Measurements from ENCODE around the gene SRGAP3.

Gene SRGAP3

GRCh38 chr3:9009976-9010545 is 239.4 kb downstream of the SRGAP3 start:
- TF ChIP-seq ZFP3 (CRISPR knock-in tag; IDR thresholded peaks at IDR 0.05) (no peak), ZNF8 (CRISPR knock-in tag; IDR thresholded peaks at IDR 0.05) (no peak), PPARA (CRISPR knock-in tag; IDR thresholded peaks at IDR 0.05; ENCODE audit: borderline replicate concordance) (no peak), ARNTL (CRISPR knock-in tag; IDR thresholded peaks at IDR 0.05; ENCODE audit: borderline replicate concordance, low read depth) (no peak), PATZ1 (CRISPR knock-in tag; IDR thresholded peaks at IDR 0.05; ENCODE audit: borderline replicate concordance) (no peak), ESRRG (CRISPR knock-in tag; IDR thresholded peaks at IDR 0.05) (no peak), BACH2 (CRISPR knock-in tag; IDR thresholded peaks at IDR 0.05; ENCODE audit: borderline replicate concordance) (no peak)
- no peak for ATAC-seq

- TF ChIP-seq TSHZ2 (CRISPR knock-in tag; IDR thresholded peaks at IDR 0.05) = no peak
- ATAC-seq = no peak
Observed at GRCh38 chr3:9008550-9009255, 240.7 kb downstream of the SRGAP3 start.

- ATAC-seq = no peak
- TF ChIP-seq PPARA (CRISPR knock-in tag; IDR thresholded peaks at IDR 0.05; ENCODE audit: borderline replicate concordance) (no peak), ZC3H10 (CRISPR knock-in tag; IDR thresholded peaks at IDR 0.05) (no peak), SNAI2 (CRISPR knock-in tag; IDR thresholded peaks at IDR 0.05) (no peak), OSR1 (CRISPR knock-in tag; IDR thresholded peaks at IDR 0.05) (no peak), ISL1 (CRISPR knock-in tag; IDR thresholded peaks at IDR 0.05) (no peak), POU6F1 (CRISPR knock-in tag; IDR thresholded peaks at IDR 0.05; ENCODE audit: borderline replicate concordance, low read depth) (no peak), TCF4 (CRISPR knock-in tag; IDR thresholded peaks at IDR 0.05; ENCODE audit: borderline replicate concordance) (no peak), ZFP3 (CRISPR knock-in tag; IDR thresholded peaks at IDR 0.05) (no peak), CREB5 (CRISPR knock-in tag; IDR thresholded peaks at IDR 0.05; ENCODE audit: low read depth) (no peak), ZNF565 (CRISPR knock-in tag; conservative IDR thresholded peaks at IDR 0.05; ENCODE audit: low read depth) (no peak), ZFP30 (CRISPR knock-in tag; IDR thresholded peaks at IDR 0.05) (no peak), CSDC2 (CRISPR knock-in tag; IDR thresholded peaks at IDR 0.05) (no peak), ESRRG (CRISPR knock-in tag; IDR thresholded peaks at IDR 0.05) (no peak), ZNF70 (CRISPR knock-in tag; IDR thresholded peaks at IDR 0.05) (no peak)
Observed at GRCh38 chr3:9007928-9008327, 241.5 kb downstream of the SRGAP3 start.

GRCh38 chr3:9007213-9007612 is 242.2 kb downstream of the SRGAP3 start:
- TF ChIP-seq SNAI2 (CRISPR knock-in tag; IDR thresholded peaks at IDR 0.05) (no peak), ZNF70 (CRISPR knock-in tag; IDR thresholded peaks at IDR 0.05) (no peak), TOX (CRISPR knock-in tag; IDR thresholded peaks at IDR 0.05; ENCODE audit: borderline replicate concordance) (no peak), ISL1 (CRISPR knock-in tag; IDR thresholded peaks at IDR 0.05) (no peak), CSRNP3 (CRISPR knock-in tag; IDR thresholded peaks at IDR 0.05) (no peak)

More at GRCh38 chr3:9007213-9007612, 242.2 kb downstream of the SRGAP3 start:
- no peak for ATAC-seq
